Non-pigmented ciliary epithelial cell (primary cell): ENCODE data around the gene MPST.

Experiments used
- DNase-seq: peaks from one replicate; pipeline ENCODE4 v3.0.0-alpha.2; 2010; ENCODE audit warnings: low read depth

Gene MPST

DNA sequence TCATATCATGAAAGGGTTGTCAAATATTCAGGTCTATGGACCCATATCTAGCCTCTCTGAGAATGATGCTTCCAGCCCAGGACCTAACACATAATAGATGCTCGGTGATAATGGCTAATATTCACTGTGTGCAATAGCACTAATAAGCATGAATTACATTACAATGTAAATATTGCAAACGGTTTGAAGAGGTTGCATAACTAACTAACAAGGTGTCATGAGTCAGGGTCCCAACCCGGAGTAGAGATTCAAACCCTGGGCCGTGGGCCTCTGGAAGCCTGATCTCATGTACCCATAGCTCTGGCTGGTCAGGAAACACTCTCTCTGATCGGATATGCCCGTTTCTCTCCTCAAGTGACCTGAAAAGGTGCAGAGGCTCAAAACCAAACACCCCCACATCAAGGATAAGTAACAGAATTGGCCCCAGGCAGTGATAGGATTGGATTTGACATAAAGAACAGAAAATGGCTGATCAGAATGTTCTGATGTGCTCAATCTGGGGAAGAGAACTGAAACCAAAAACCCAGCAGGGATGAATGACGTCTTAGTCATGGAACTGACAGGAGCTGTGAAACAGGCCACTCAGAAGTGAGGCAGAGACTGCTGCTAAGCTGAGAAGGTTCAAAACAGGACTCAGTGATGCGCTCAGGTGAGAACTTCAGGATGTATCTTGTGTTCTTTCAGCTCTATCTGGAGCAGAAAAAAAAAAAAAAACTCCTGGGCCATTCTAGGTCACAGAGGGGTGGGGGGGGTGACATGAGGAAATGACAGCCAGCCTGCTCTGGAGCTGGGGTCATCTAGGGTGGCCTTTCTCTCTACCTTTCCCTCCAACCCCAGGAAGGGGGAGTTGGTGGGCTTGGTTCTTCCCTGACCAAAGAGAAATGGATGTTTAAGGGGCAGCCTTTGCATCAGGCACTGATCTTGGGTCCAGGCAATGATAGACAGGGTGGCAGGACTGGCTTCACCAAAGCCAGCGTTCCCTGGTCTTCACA, 25.4 kb downstream of the MPST start:
- DNase-seq = no peak

DNA sequence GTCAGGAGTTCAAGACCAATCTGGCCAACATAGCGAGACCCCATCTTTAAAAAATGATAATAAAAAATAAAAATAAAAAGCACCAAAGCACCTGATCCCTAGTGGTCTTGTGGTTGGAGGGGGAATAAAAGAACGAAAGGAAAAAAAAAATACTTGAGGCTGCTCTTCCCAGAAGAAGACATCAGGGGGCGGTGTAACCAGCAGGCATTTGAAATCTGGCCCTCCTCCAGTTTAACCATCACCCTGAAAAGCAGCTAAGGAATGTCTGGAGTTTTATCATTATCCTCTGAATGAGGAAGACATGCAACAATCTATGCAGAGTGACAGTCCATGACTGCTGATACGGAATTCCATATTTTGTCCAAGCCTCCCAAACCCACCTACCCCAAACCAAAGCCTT, 26.4 kb downstream of the MPST start:
- no peak for DNase-seq

DNA sequence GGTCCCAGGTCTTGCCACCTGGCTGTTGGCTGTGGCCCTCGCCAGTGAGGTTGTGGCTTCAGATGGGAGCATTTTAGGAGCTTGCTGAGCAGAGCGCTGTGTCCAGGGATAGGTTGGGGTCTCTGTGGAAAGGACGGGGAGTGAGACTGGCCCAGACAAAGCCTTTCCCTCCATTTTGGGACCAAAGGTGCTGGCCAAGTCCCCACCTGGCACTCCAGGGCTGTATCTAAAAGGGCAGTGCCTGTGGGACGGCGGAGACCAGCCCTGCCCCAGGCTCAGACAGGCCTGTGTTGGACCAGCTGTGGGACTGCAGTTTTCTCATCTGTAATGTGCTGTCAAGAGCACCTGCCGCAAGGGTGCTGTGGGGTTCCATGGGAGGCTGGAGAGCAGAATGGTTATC, 27.0 kb downstream of the MPST start:
- no peak for DNase-seq

DNA sequence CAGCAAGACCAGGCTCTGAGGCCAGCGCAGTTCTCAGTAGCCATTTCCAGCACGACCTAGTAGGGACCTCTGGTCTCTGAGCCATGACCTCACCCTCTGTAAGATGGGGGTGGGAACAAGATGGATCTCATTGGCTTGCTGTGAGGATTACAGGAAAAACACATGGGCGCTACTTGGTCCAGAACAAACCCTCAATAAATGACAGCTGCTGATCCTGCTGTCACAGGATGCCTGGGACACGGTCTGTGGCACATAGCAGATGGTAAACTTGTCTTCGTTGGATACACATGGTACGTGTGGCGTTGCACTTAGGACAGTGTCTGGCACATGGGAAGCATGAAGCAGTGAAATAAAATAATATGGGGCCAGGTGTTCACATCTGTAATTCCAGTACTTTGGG, 27.5 kb downstream of the MPST start:
- no peak for DNase-seq

DNA sequence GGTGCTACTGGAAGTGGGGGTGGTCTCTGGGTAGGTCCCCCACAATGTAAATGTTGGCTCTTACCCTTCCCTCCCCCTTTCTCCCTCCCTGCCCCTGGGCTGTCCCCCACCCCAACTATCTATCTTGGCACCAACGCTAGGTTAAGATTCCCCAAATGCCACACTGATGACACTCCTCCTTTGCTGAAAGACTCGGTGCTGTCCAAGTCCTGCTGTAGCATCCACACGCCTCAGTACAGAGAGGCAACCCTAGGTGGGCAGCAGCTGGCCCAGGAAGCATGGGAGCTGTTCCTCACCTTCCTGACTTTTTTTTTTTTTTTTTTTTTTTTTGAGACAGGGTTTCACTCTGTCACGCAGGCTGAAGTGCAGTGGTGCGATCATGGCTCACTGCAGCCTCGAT, 28.6 kb downstream of the MPST start:
- no peak for DNase-seq

DNA sequence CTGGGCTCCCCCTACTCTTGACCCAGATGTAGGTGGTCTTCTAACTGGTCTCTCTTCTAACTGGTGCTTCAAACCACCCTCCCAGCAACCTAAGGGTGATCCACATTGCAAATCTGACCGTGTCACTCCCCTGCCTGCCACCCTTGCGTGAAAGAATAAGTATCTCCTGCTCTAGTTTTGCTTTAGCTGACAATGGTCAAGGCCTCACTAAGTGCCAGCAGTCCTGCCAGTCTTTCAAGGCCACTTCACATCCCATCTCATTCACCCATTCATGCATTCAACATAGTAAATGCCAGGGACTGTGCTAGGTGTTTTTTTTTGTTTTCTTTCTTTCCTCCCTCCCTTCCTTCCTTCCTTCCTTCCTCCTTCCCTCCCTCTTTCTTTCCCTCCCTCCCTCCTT, 29.7 kb downstream of the MPST start:
- DNase-seq = no peak

DNA sequence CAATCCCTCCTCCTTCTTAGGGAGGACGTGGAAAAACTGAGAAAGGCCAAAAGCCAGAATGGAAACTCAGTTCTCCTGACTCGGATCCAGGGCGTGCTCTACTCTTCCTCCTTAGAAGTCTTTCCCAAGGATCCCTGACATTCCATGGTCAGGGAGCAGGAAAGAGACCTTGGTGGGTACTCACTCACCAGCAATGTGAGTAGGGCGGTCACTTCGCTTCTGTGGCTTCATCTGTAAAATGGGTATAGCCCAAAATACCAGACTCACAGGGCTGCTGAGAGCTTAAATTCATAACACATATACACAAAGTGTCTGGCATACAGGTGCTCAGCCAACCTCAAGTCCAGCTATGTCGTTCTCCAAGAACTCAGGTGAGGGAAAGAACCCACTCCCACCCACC, 31.4 kb downstream of the MPST start:
- DNase-seq = no peak

DNA sequence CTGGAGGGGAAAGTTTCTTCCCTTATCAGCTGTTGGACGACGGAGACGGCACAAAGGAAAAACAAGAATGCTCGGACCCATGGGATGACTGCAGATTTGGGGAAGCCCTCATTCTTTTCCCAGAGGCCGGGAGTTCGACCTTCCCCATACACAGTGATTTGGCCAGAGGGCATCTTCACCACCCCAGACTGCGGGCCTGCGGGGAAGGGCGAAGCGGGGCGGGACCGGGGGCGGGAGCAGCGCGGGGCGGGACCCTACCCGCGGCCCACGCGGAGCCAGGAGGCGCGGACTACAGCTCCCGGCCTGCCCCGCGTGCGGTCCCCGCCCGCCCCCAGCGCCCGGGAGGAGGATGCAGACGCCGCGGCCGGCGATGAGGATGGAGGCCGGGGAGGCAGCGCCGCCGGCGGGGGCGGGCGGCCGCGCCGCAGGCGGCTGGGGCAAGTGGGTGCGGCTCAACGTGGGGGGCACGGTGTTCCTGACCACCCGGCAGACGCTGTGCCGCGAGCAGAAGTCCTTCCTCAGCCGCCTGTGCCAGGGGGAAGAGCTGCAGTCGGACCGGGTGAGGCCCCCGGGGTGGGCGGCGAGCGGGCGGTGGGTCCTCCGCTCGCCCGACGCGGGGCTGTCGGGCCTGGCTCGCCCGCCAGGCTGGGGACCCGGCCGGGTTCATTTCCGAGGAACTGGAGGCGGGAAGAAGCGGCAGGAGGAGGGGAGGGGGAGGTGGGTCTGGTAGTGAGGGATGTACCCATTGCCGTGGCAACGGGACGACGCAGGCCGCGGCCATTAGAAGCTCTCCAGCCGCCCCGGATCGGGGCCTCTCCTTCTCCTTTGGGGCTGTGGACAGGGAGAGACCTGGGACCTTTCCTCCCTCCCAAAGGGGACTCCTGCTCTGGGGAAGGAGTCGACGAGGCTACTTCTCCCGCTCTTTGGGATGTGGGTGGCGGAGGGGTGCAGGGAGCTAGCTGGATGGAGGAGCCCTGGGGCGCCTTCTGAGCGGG, 32.1 kb downstream of the MPST start, which contains the start of gene KCTD17:
Gene KCTD17, plus strand, starts transcription at position 352 of the 995 bp plus-strand sequence. Its CDS starts 19 bp downstream, at position 371.
- DNase-seq = no peak

DNA sequence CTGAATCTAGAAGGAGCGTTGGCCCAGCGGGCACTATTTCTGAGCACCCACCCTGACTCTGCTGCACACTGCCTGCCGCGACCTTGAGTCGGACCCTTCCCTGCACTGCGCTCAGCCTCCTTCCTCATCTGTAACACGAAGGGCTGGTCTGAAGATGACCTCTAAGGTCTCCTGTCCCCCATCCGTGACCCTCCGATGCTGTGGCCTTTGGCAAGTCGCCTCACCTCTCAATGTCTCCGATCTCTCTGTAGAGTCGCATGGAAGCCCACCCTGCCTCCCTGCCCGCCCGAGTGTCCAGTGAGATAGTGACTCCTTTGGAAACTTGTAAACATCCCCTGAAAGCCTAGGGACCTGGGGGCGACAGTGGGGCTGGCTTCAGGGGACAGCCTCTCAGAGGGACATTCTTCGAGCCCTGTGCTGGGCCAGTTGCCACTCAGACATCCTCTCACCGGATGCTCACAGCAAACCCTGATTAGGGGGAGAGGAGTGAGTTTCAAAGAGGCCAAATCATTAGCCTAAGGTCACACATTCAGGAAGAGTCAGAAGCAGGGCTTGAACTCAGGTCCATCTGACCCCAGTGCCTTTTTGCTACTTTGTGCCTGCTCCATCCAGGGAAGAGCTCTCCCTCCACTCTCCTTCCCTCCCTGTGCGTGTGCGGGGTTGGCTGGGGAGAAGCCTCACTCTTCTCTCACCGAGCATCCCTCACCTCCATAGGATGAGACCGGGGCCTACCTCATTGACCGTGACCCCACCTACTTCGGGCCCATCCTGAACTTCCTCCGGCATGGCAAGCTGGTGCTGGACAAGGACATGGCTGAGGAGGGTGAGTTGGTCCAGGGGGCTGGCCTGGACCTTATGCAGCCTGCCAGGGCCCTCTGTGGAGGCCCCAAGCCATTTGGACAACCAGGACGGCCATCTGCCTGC, 33.1 kb downstream of the MPST start:
- DNase-seq = no peak

DNA sequence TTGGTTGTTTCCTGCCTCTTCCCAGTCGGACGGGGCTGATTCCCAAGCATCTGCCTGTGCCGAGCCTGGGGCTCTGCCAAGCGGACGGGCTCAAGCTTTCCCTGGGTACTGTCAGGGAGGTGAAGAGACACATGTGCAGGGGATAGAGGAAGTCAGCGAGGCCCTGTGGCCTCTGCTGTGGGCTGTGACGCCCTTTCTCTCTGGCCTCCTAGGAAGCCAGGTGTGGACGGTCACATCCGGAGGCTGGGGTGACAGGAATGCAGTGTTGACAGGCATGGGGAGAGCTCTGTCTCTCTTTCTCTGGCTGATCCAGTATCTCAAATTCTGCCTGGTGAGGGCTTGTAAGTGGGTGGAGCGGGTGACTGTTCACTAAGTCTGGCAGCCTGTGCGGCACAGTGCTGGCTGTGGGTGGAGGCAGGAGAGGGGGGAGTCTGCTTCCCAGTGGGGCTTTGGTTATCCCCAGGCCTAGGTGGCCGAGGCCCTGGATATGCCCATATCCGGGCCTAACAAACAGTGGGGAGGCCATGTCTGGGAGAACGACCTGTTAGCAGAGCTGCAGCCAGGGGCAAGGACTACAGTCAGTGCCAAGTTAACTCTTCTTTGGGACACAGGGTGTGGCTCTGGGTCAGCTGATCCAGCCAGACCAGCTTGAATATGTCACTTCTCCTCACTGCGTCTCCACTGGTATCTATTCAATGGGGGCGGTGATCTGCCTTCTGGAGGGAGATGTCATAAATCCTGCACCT, 33.9 kb downstream of the MPST start:
- DNase-seq = no peak

DNA sequence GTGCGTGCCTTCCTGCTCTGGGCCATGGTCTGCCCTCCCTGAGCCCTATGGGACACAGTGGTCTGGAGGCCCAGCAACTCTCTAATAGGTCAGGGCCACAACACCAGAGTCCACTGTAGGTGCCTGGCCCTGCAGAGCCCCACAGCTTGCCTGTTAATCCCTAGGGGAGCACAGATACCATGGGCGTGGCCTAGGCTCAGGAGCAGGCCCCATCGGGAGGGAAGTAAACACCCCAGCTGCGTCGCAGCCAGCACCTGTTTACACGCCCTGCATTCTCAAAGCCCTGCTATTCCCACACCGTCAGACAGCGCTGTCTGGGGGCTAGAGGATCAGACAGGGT, 34.5 kb downstream of the MPST start:
- no peak for DNase-seq

DNA sequence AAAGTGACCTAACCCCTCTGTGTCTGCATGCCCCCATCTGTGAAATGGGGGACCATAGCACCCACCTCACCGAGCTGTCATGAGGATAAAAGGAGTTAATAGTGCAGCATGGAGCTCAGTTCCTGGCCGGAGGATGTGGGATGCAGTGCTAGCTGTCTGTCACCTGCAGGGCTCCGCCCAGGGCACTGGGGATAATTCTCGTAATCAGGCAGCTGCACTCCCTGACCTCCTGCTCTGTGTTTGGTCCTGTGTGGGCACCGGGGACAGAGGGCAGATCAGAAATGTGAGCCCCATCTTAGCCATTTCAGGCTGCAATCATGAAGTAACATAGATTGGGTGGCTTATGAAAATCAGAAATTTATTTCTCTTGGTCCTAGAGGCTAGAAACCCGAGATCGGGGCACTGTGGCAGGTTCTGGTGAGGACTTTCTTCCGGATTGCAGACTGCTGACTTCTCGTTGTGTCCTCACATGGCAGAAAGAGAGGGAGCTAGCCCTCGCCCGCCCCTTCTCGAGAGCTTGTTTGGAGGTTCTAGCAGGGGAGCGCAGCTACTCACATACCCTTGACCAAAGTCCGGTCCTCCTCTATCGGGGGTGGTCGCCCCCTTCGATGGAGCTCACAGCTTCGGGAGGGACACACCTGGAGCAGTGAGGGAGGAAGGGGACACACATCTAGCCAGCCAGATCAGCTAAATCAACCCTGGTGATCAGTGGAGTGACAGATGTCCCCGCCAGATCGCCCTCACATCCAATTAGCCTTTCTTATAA, 35.2 kb downstream of the MPST start:
- no peak for DNase-seq

DNA sequence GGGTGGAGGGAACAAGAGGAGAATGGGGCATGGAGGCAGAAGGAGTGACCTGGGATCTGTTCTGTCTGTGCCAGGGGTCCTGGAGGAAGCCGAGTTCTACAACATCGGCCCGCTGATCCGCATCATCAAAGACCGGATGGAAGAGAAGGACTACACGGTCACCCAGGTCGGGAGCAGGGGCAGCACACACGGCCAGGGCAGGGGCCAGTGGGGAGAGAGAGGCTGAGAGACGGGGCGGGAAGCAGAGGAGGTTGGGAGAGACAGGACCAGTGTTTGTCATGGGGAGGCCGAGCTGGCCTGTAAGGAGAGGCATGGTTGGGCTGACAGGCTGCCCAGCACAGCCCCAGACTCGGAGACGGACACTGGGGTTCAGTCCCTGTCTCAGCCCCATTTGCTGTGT, 36.7 kb downstream of the MPST start:
- no peak for DNase-seq

DNA sequence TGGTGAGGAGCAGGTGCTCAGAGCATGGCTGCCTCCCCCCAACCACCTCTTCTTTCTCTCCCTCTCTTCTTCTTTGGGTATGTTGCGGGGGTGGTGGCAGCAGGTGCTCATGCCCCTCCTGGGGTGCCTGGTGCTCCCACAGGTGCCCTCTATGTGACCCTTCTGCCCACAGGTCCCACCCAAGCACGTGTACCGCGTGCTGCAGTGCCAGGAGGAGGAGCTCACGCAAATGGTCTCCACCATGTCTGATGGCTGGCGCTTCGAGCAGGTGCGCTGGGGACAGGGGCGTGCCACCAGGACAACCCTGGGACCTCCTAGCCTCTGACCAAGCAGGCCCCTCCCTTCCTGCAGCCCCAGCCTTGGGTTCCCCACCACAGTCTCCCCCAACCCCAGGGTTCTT, 37.7 kb downstream of the MPST start:
- no peak for DNase-seq

DNA sequence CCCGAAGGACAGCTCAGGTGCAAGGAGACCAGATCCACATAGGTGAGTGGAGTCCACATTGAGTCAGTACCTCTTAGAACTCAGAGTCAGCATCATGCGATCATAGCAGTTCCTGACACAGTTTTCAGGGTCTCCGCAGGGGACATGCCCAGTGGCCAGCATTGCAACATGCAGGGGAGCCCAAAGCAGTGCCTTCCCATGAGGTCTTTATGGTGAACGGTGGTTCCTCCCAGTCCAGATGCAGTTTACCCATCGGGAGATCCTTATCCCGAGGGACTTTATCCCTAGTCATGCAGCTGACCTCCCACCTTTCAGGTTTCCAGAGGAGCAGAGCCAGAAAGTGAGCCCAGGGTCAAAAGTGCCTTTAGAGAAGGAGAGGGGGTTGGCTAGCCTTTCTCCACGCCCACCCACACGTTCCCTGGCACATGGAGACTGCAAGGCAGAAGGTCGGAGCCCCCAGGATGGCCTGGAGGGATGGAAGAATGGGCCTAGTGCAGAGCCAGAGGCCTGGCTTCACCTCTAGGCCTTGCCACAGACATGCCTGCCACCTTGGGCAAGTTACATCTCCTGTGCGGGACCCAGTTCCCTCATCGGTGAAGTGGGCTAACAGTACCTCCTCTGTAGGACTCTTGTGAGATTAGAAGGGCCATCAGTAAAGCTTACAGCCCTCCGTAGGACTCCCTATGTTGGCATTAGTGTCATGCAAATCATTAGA, 38.4 kb downstream of the MPST start:
- no peak for DNase-seq

DNA sequence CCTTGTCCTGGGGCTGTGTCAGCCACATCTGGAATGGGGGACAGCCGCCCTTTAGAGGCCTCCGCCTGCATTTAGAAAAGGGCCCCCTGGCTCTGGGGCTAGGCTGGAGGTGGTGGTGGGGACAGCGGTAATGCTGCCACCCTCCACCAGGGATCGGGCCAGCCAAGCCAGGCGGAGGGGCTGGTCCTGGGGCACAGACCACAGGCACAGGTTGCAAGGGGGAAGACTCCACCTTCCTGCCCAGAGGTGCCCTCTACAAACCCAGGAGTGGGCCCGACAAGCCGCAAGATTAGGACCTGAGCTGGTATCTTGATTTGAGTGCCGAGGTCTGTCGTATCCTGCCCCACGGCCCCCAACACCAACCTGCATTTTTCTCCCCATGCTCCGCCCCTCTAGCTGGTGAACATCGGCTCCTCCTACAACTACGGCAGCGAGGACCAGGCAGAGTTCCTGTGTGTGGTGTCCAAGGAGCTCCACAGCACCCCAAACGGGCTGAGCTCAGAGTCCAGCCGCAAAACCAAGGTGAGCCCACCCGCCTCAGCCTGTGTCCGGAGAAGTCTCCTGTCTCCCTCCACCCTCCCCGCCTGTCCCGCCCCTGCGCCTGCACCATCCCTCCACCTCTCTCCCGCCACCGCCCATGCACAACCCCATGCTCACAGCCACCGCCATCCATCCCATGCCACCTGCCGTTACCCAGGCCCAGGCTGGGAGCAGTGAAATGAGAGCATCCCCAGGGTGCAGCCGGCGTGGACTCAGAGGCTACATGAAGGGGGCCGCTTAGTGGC, 39.6 kb downstream of the MPST start:
- DNase-seq = no peak

DNA sequence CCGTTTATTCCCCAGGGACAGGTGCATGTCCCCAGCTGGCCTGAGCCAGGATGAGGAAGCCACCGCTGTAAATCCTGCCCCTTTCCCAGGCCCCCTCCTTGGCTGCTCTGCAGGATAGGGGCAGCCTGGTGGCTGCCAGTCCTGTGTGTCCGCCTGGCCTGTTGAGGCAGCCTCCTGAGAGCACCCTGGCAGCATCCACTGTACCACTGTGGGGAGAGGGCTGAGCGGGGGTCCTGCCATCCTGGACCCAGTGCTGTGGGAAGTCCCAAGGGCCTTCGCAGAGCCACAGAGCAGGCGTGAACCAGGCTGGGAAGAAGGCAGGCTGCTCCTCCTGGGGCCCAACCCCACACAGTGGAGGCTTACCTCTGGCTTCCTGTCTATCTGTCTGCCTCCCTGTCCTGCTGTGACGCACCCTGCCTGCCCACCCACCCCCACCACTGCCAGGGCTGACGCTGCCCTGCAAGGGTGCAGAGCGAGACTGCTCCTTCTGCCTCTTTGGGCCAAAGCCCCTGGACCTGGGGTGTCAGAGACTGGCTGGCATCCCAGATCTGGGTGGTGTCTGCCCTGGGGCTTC, 40.4 kb downstream of the MPST start:
- DNase-seq = no peak
